ENCODE results near the gene RBPJ.

RBPJ gene

GRCh38 chr4:26379837-26380236, 59.0 kb downstream of the RBPJ start:
- intact Hi-C loops (cut with DNase I; ENCODE audit: low total_unique reads): no loop called here
- H3K9me3 ChIP-seq: no peaks in the 10 kb centered on the region
- H3K36me3 ChIP-seq: no peaks in the 10 kb centered on the region
- H3K4me1 ChIP-seq: peaks cover 0 to 16% (median 7%) of the 10 kb centered on the region in 4 donors
- H3K27me3 ChIP-seq: no peaks in the 10 kb centered on the region
- no peak for TF ChIP-seq CTCF (IDR thresholded peaks at IDR 0.05)
- no peak overlapping the region for H3K4me3 ChIP-seq
- no peak for DNase-seq
- no peak overlapping the region for H3K27ac ChIP-seq

- H3K9me3 ChIP-seq: no peaks in the 10 kb centered on the region
- H3K36me3 ChIP-seq: no peaks in the 10 kb centered on the region
- no peak overlapping the region for H3K4me3 ChIP-seq
- DNase-seq: no peak
- no peaks in the 10 kb centered on the region for H3K27me3 ChIP-seq
- no peak overlapping the region for H3K27ac ChIP-seq
- no peak for TF ChIP-seq CTCF (IDR thresholded peaks at IDR 0.05)
- intact Hi-C loops (cut with DNase I; ENCODE audit: low total_unique reads): no loop called here
- peaks cover 0 to 16% (median 7%) of the 10 kb centered on the region in 4 donors for H3K4me1 ChIP-seq
Measured at GRCh38 chr4:26380740-26381139, 59.9 kb downstream of the RBPJ start.

GRCh38 chr4:26384380-26385057, 63.7 kb downstream of the RBPJ start:
- Histone ChIP-seq H3K4me3 (no peak overlapping the region), H3K9me3 (no peaks in the 10 kb centered on the region), H3K4me1 (peaks cover 0 to 2% (median 0%) of the 10 kb centered on the region in 4 donors), H3K27me3 (no peaks in the 10 kb centered on the region), H3K27ac (no peak overlapping the region), H3K36me3 (peaks cover 4 to 25% (median 19%) of the 10 kb centered on the region in 3 donors)
- intact Hi-C loops (cut with DNase I; ENCODE audit: low total_unique reads): no loop called here
- no peak for TF ChIP-seq CTCF (IDR thresholded peaks at IDR 0.05)
- no peak for DNase-seq

GRCh38 chr4:26385690-26386089, 64.9 kb downstream of the RBPJ start:
- DNase-seq: no peak

GRCh38 chr4:26386386-26386785, 65.6 kb downstream of the RBPJ start:
- no peak for TF ChIP-seq CTCF (IDR thresholded peaks at IDR 0.05)
- H3K4me3 ChIP-seq: no peak overlapping the region
- intact Hi-C loops (cut with DNase I; ENCODE audit: low total_unique reads): no loop called here
- H3K36me3 ChIP-seq: peaks cover 4 to 30% (median 19%) of the 10 kb centered on the region in 3 donors
- no peak overlapping the region for H3K27ac ChIP-seq
- no peaks in the 10 kb centered on the region for H3K9me3 ChIP-seq
- no peak for DNase-seq
- no peaks in the 10 kb centered on the region for H3K27me3 ChIP-seq
- no peaks in the 10 kb centered on the region for H3K4me1 ChIP-seq

More at GRCh38 chr4:26385690-26386089, 64.9 kb downstream of the RBPJ start:
- peaks cover 4 to 27% (median 19%) of the 10 kb centered on the region in 3 donors for H3K36me3 ChIP-seq
- intact Hi-C loops (cut with DNase I; ENCODE audit: low total_unique reads): no loop called here
- TF ChIP-seq CTCF (IDR thresholded peaks at IDR 0.05): no peak
- H3K27me3 ChIP-seq: no peaks in the 10 kb centered on the region
- no peaks in the 10 kb centered on the region for H3K9me3 ChIP-seq
- H3K4me3 ChIP-seq: no peak overlapping the region
- H3K27ac ChIP-seq: no peak overlapping the region
- H3K4me1 ChIP-seq: no peaks in the 10 kb centered on the region

Data from tibial artery (tissue), 4 donors.